ENCODE results near the gene SYNPO. TPM values are rescaled to one million over a fixed set of nuclear protein-coding genes. Genes with fewer than 3 reads are reported as not detected.
A peak's percentile ranks its signal among the peaks of the same experiment; 100 is the strongest.

SYNPO gene
- total RNA-seq, 1 donor from 2014 or later = 587 TPM

DNA sequence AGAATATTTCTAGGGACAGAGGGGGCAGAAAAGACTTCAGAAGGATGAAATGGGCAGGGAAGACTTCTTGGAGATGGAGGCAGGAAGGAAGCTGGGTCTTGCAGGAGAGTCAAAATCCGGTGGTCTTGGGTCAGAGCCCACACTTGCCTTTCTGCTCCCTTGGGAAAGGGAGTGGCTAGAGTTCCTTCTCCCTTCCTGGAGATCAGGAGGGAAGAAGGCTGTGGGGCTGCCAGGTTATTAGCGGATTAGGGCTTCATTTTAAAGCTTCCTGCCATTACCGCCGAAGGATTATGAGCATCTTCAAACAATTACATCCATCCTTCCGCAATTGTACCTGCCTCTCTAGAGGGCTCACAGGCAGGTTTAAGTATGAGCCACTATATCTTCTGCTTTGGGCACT lies 19.2 kb upstream of the SYNPO start:
- ATAC-seq (no peak), DNase-seq (ENCODE audit: missing footprints) (peak; percentile 20)
- intact Hi-C loops (cut with DNase I) = no loop called here

DNA sequence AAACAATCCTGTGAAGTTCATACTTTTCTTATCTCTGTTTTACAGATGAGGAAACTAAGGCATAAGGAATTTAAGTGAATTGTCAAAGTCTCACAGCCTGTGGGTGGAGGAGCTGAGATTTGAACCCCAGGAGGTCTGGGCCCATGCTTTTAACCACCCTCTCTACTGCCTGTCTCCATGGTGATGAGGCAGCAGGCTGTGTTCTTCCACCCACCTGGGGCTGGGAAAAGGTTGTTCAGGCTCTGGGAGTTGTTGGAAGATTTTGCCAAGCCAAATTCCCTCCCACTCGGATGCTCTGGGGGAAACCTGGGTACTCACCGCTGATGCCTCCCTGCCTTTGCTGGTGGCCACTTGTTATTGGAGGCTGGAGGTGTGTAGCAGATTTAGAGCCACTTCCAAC lies 18.3 kb upstream of the SYNPO start:
- no peak for DNase-seq (ENCODE audit: missing footprints)
- no peak for ATAC-seq
- intact Hi-C loops (cut with DNase I) = loop anchor here (2.0 kb wide), 1 partner anchor 27 kb away; no protein-coding TSS in a partner anchor

- peak; percentile 17 for DNase-seq (ENCODE audit: missing footprints)
- intact Hi-C loops (cut with DNase I) = loop anchor here (2.0 kb wide), 1 partner anchor 29 kb away; no protein-coding TSS in a partner anchor
- ATAC-seq = no peak
These were observed 17.1 kb upstream of the SYNPO start for GRCh38 chr5:150623152-150623877.

DNA sequence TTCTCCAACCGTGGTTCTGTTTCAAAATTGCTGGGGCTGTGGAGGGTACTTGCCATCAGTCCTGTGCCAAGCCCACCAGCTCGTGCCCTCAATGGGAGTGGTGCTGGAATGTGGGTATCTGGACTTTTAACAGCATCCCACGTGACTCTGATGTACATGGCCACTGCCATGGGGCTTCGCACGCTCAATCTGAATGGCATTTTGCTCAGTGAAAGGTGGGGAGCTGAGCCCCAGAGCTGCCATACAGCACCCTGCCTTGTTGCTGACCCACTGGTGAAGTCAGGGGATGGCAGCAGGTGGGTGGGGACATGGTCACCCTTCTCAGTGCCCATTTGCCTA lies 16.6 kb upstream of the SYNPO start:
- ATAC-seq (no peak), DNase-seq (ENCODE audit: missing footprints) (peak; percentile 42)
- intact Hi-C loops (cut with DNase I) = loop anchor here (2.0 kb wide), 1 partner anchor 29 kb away; no protein-coding TSS in a partner anchor

DNA sequence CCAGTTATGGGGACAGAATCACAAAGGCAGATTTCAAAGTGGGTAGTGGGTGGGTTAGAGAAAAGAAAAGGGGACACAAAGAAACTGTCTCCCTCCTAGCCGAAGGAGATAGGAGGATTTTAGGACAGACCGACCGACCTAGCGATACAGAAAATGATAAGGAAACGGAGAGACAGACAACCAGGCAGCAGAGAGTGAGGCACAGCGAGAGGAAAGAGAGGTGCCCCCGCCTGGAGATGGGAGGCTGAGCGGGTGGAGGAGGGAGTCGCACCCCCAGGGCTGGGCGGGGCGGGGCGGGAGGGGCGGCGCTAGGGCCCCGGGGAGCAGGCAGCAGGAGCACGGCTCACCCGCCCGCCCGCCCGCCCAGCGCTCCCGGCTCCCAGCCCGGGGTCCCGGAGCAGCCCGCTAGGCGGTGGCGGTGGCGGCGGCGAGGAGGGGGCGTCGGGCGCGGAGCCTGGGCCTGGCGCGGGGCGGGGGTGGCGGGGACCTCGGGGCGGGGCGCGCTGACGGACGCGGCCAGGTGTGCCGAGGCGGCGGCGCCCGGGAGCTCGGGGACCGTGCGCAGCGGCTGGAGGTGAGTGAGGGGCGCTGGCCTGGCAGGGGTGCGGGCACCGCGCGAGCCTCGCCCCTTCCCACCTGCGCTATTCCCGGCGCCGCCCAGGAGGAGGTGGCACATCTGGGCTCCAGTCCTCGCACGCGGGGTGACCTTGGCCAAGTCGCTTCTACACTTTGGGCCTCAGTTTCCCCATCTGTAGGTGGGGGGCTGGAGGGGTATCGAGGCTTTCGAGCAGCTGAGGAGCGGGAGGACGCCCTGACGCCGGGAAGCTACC lies 15.9 kb upstream of the SYNPO start:
- peak; percentile 65 for DNase-seq (ENCODE audit: missing footprints)
- intact Hi-C loops (cut with DNase I) = no loop called here
- peak; percentile 34 for ATAC-seq

DNA sequence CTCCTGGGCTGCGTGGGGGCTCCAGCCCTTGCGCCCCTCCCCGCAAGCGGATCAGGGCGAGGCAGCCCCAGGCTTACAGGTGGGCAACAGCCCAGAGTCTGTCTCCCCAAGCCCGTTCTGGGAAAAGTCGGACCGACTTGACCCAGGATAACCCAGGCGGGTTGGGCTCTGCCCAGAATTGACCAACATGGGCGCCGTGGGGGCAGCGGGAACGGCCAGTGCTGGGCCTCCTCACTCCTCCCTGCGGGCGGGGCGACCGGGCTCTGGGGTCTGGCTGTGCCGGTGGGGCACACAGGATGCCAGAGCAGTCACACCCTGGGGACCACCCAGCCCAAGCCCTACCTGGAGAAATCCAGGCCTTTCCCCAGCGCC lies 15.3 kb upstream of the SYNPO start:
- intact Hi-C loops (cut with DNase I) = no loop called here
- peak; percentile 84 for DNase-seq (ENCODE audit: missing footprints)

GRCh38 chr5:150625831-150626746 lies 14.4 kb upstream of the SYNPO start:
- ATAC-seq (no peak), DNase-seq (ENCODE audit: missing footprints) (peak; percentile 44)
- intact Hi-C loops (cut with DNase I) = loop anchor here (2.0 kb wide), 1 partner anchor 15 kb away; the partner anchor contains the start of gene SYNPO

More for the DNA sequence above, 15.3 kb upstream of the SYNPO start:
- ATAC-seq = peak; percentile 44

DNA sequence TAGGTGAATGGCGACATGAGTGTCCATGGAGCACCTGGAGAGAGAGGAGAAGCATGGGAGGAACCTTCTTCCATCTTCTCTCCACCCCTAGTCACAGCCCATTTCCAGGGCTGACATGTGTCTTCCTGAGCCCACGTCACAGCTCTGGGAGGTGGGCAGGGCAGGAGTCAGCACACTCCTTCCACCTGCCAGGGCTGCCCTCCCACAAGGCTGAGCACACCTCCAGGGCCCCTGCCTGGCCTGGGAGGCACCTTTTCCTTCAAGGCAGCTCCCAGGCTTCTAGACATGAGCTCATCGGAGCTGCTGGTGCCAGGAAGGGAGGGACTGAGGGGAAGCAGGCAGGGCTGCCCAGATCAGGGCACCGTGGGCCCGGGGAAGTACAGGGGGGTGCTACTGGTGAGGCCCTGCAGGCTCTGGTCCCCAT lies 13.6 kb upstream of the SYNPO start:
- DNase-seq (ENCODE audit: missing footprints) = peak; percentile 57
- intact Hi-C loops (cut with DNase I) = loop anchor here (2.0 kb wide), 1 partner anchor 14 kb away; the partner anchor contains the start of gene SYNPO
- ATAC-seq = no peak

GRCh38 chr5:150627731-150628545 lies 12.5 kb upstream of the SYNPO start:
- ATAC-seq = no peak
- DNase-seq (ENCODE audit: missing footprints) = no peak
- intact Hi-C loops (cut with DNase I) = loop anchor here (2.0 kb wide), 1 partner anchor 13 kb away; the partner anchor contains the start of gene SYNPO

GRCh38 chr5:150628936-150629485 lies 11.4 kb upstream of the SYNPO start:
- intact Hi-C loops (cut with DNase I) = no loop called here
- no peak for ATAC-seq
- no peak for DNase-seq (ENCODE audit: missing footprints)

DNA sequence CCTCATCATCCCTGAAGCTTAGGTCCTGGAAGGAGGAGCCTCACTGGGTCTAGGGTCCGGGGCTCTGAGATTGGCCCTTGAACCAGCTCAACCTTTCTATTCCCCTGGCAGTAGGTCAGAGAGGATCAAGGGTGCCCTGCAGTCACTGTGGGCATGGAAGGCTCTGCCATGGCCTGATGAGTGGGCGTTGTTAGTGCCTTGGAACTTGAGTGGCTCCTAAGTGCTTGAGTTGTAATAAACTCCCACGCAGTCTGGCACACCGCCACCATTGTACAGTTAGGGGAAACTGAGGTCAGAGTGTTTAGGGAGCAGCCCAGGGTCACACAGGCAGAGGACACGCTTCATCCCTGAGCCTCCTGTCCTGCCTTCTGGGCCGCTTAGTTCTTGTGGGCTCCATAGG lies 10.4 kb upstream of the SYNPO start:
- intact Hi-C loops (cut with DNase I) = no loop called here
- no peak for DNase-seq (ENCODE audit: missing footprints)

DNA sequence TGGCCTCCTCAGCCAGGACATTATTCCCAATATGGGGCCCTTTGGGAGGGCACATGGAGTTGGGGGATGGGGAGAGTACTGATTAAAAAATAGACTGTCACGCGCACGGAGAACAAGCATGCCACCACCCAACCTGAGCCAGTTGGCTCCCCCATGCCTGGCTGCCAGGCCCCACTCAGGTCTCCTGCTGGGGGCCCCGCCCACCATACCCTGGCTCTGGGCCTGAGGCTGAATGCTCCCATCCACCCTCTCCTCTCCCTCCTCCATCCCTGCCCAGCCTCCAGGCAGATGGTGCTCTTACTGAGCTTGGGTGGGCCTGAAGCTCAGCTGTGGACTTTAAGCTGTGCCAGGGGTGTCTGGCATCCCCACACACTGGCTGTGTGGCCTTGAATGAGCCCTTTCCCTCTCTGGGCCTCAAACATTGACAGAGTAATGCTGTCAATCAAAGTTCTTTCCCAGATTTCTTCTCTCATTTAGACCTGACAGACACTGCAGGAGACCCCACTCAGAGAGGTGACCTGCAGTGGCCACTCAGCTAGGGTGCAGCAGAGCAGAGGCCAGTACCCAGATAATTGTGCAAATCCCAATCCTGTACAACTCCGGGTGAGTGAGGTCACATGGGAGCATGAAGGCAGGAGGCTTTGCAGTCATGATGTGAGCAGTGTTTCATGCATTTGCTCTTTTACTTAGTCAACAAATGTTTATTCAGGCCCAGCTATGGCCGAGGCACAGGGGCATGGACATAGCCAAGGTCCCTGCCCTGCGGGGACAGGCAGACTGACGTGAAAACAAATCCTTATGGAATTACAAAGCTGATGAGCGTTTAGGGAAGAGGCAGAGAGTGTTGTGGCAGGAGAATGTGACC lies 9.8 kb upstream of the SYNPO start:
- ATAC-seq (peak; percentile 78), DNase-seq (ENCODE audit: missing footprints) (peak; percentile 32)
- intact Hi-C loops (cut with DNase I) = no loop called here

More for the DNA sequence above, 10.4 kb upstream of the SYNPO start:
- no peak for ATAC-seq

GRCh38 chr5:150631326-150631701 lies 9.1 kb upstream of the SYNPO start:
- intact Hi-C loops (cut with DNase I) = no loop called here
- ATAC-seq (no peak), DNase-seq (ENCODE audit: missing footprints) (peak; percentile 11)

DNA sequence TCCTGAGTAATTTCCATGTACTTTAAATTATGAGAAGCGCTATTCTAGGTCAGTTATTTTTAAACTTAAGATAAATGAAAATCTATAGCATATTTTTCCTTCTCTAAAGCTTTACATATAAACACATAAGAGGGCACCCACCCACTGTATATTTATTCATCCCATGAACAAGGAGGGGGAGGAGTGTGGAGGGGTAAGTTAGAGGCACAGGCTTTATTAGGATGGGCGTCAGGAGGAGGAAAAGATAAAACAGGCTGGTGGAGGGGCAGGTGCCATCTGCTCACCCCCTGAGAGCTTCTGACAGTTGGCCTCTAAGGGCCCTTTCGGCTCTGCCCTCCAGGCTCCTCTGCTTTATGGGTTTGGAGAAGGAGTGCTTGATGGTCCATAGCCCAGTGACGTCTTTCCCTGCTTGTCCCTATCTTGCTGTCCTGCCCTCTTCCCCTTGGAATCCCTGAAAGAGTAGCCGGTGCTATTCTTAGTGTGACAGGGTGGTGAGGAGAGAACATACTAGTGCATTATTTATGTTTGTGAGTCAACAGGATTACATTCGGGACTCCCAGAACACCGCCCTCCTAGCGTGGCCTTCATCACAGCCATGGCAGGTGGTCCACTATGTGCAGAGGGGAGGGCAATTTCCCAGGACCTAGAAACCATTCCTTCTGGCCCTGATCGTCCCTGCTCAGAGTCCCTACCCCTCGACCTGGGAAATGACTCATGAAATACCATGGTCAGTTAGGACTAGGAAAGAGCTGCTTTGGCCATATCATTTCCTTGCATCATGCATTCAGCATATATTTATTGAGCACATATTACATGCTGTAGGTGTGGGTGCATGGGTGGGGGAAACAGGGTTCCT lies 7.9 kb upstream of the SYNPO start:
- intact Hi-C loops (cut with DNase I) = no loop called here
- peak; percentile 35 for DNase-seq (ENCODE audit: missing footprints)
- peak; percentile 55 for ATAC-seq

GRCh38 chr5:150633429-150633828 lies 7.0 kb upstream of the SYNPO start:
- intact Hi-C loops (cut with DNase I) = no loop called here
- DNase-seq (ENCODE audit: missing footprints) (no peak), ATAC-seq (no peak)
